Stimulated activated CD4-positive, alpha-beta T cell treated with anti-CD3 and anti-CD28 coated beads, TNF-alpha, amount 100 ng/mL, for 4 hours (primary cell): ENCODE results near the gene CADPS.

Experiments
- DNase-seq, 3 experiments: peaks; one replicate each; pipeline ENCODE4 v3.0.0-alpha.2; 2020; ENCODE audit warnings: low read depth in 3 of 3

Gene CADPS

GRCh38 chr3:62749657-62750056, 125.6 kb downstream of the CADPS start:
- DNase-seq: no peak

DNA sequence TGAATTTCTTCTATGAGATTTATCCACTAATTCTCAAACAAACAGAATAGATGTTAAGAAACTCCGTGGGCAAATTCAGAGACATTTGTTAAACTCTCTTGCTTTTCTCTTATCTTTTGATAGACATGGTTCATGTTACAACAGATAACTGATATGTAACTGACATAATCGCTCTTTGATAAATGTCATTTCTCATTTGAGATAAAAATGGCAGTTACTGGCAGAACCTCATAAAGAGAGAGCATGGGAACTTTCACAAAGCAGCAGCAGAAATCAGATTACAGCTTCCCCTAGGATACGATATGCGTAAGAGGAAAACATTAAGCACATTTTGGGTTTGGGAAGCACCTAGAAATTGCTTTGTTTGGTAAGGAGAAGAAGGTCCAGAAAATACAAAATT, 126.1 kb downstream of the CADPS start:
- no peak for DNase-seq

- DNase-seq: no peak
Measured at GRCh38 chr3:62737449-62737848, 137.8 kb downstream of the CADPS start.

GRCh38 chr3:62735510-62735909, 139.7 kb downstream of the CADPS start:
- no peak for DNase-seq

DNA sequence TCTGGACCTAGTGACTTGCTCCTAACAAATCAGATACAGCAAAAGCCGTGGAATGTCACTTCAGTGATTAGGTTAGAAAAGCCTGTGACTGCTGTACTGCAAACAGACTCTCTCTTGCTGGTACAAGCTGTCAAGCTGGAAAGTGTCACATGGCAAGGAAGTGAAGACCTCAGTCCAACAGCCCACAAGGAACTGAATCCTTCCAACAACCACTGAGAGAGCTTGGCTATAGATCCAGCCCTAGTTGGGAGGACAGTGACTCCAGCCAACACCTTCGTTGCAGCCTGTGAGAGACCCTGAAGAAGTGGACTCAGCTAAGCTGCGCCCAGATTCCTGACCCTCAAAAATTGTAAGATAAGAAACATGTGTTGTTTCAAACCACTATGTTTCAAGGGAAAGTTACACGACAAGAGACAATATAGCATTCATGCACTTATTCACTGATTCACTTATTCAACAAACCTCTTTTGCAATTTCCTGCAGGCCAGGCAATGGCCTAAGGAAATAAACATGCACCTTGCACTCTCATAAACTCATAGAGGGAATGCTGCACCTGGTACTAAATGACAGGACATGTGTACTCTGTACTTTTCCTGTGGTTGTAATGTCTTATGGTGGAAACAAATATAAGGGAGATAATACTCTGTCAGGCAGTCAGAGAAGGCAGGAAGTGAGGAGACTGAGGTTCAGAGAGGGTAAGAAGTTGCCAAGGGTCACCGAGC, 142.9 kb downstream of the CADPS start:
- DNase-seq: no peak

- no peak for DNase-seq
Measured at GRCh38 chr3:62727981-62728380, 147.2 kb downstream of the CADPS start.

GRCh38 chr3:62727536-62727935, 147.7 kb downstream of the CADPS start:
- no peak for DNase-seq

GRCh38 chr3:62724503-62724902, 150.7 kb downstream of the CADPS start:
- no peak for DNase-seq

DNA sequence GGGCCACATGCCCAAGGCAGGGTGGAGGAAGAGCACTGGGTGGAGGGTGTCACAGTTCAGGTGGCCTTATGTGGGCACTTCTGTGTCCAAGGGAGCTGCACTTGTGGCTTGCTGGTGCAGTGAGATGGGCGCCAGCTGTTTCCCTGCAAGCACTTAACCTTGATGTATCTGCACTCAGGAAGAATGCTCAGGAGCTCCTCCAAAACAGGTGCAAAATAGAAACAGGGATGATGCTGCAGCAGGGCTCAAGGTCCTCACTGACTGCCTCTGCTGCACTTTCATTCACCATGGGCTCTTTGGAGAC, 151.3 kb downstream of the CADPS start:
- no peak for DNase-seq

DNA sequence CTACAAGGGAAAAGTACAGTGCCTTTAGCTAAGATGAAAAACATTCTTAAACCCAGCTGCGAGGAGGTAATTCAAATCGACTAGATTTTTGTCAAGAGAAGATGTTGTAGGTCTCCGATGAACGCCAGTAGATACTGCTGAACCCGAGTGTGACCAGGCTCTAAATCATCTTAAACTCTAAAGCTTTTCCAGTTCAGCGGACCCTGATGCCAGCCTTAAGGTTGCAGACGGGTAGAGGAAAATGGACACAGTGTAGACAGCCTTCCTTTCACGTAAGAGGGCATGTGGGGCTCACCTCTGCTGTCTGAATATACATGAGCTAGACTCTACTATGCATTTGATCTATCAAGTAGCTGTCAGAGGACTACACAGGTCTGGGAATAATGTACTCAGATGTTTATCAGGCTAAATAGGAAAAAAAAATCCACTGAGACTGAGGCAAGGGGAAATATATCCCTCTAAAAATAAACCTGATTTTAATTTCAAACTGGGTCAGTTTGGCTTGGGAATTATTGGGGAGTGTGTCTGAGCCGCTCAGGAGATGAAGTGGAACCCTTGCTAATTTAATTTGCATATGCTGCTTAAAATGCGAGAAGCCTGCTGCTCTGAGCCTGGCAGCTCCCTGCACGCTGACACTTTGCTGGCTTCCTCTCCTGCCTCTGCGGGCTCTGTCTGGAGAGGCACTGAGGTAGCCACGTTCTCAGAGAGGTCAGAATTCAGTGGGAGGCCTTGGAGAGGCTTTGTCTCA, 151.9 kb downstream of the CADPS start:
- no peak for DNase-seq

GRCh38 chr3:62722344-62722743, 152.9 kb downstream of the CADPS start:
- DNase-seq: no peak

DNA sequence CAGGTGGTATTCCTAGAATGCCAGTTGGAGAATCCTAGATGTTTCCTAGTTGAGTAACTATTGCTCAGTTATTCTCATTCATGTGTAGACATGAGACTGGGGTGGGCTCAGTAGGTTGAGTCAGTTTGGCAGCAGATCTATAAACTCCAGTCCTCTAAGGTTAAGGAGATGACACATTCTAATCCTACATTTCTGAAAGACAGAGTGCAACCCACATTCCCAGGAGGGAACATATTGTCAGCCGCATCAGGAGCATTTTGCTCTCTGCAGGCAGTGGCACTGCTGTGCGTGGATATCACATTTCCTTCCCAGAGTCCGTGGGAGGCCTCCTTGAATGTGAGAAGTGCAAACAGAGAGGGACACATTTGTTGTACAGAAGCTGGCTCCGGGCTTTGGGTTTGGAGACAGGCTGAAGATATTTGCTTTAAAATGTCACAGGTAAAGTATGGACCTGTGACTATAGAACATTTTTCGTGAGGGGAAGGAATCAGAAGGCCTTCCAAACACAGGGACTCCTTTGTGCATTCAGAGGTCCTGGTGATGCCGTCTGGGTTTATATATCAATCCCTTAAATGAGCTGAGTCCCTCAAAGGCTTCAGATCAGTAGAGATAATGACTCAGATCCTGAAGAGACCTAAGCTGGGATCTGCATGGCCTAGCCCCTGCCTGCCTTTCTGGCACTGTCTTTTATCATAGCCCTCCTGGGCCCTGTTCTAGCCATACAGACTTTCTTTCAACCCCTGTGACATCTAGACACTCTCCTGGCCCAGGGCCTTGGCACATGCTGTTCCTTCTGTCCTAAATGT, 156.5 kb downstream of the CADPS start:
- DNase-seq: no peak

GRCh38 chr3:62718011-62718410, 157.2 kb downstream of the CADPS start:
- no peak for DNase-seq

DNA sequence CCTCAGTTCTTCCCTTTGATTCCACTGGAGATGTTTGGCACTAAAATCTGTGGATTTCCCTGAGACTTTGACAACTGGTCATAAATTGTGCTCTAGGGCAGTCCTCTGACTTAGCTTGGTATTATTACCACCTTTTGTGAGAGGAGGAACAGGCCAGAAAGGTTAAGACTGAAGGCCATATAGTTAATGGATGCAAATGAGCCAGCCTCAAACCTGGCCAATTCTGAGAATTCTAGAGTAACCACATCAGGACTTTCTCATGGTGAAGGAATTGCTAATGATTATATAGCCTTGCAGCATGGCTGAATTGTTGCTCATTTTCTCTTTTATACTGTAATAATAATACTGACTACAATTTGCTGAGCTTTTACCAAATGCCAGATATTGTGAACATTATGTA, 162.5 kb downstream of the CADPS start:
- no peak for DNase-seq

- no peak for DNase-seq
Measured at GRCh38 chr3:62710751-62711150, 164.5 kb downstream of the CADPS start.

- no peak for DNase-seq
Measured at GRCh38 chr3:62708638-62709373, 166.4 kb downstream of the CADPS start.

GRCh38 chr3:62705721-62706120, 169.5 kb downstream of the CADPS start:
- DNase-seq: no peak

GRCh38 chr3:62703451-62704167, 171.6 kb downstream of the CADPS start:
- no peak for DNase-seq

DNA sequence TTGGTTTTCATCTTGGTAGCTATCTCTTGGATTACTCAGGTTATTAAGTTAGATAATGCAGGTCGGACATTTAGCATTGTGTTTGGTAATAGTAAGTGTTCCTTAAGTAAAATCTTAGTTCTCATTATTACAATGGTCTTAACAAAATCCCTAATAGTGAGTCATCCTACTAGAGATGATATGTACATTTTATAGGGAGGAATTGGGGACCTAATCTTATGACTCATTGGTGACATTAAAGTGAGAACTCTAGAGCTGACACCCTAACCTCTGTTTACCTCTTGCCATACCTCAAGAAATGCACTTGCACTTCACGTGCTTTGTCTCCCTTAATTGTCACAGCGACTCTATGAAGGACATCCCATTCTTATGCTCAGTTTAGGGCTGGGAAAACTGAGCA, 174.9 kb downstream of the CADPS start:
- no peak for DNase-seq

DNA sequence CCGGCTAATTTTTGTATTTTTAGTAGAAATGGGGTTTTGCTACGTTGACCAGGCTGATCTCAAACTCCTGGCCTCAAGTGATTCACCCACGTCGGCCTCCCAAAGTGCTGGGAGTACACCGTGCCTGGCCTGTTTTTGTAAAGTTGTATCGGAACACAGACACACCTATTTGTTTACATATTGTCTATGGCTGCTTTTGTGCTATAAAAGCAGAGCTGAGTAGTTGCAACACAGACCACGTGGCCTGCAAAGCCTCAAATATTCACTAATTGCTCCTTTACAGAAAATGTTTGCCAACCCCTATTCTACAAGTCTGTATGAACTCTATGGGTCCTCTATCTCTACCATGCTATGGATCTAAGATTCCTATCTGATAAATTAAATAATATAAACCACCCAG, 175.5 kb downstream of the CADPS start:
- no peak for DNase-seq

- DNase-seq: no peak
Measured at GRCh38 chr3:62696011-62696410, 179.2 kb downstream of the CADPS start.
